ENCODE measurements around the gene NTRK3. TPM values are rescaled to one million over a fixed set of nuclear protein-coding genes. Genes with fewer than 3 reads are reported as not detected.

Gene NTRK3
- total RNA-seq, 4 donors from 2014 or later, result 0.94 to 3.2 (median 1.8) TPM

DNA sequence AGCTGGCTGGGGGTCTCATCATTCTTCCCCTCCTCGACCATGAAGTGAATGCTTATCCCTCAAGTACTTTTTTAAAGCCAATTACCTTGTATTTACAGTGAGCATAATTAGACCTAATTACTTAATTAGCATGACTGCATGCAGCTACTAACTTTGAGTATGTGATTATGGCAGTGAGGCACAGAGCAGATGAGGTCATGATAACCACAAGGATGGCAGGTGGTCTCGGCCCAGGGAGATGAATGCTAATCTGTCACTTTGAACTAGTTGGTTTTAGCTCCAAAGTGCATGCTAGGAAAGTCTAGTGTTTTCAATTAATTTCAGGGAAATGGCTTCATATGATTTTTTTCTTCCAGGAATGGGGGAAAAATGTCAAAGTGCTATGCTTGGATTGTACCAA lies 233.8 kb downstream of the NTRK3 start:
- H3K4me1 ChIP-seq, result no peaks in the 10 kb centered on the region
- H3K4me3 ChIP-seq (replicated peaks in 1 of 3), result no peak overlapping the region
- no peak overlapping the region for H3K27ac ChIP-seq
- DNase-seq, result no peak
- 61 to 71% methylated on average over 2 of the region's 2 CpGs for WGBS, 2 donors
- H3K27me3 ChIP-seq, result no peaks in the 10 kb centered on the region
- intact Hi-C loops (cut with DNase I), result loop anchor here (10.0 kb wide), 1 partner anchor 48 kb away; no protein-coding TSS in a partner anchor
- H3K36me3 ChIP-seq, result no peaks in the 10 kb centered on the region
- H3K9me3 ChIP-seq, result no peaks in the 10 kb centered on the region
- no peak for TF ChIP-seq POLR2A (IDR thresholded peaks at IDR 0.05)
- TF ChIP-seq, protein P1, sequence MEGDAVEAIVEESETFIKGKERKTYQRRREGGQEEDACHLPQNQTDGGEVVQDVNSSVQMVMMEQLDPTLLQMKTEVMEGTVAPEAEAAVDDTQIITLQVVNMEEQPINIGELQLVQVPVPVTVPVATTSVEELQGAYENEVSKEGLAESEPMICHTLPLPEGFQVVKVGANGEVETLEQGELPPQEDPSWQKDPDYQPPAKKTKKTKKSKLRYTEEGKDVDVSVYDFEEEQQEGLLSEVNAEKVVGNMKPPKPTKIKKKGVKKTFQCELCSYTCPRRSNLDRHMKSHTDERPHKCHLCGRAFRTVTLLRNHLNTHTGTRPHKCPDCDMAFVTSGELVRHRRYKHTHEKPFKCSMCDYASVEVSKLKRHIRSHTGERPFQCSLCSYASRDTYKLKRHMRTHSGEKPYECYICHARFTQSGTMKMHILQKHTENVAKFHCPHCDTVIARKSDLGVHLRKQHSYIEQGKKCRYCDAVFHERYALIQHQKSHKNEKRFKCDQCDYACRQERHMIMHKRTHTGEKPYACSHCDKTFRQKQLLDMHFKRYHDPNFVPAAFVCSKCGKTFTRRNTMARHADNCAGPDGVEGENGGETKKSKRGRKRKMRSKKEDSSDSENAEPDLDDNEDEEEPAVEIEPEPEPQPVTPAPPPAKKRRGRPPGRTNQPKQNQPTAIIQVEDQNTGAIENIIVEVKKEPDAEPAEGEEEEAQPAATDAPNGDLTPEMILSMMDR (IDR thresholded peaks at IDR 0.05), result no peak

DNA sequence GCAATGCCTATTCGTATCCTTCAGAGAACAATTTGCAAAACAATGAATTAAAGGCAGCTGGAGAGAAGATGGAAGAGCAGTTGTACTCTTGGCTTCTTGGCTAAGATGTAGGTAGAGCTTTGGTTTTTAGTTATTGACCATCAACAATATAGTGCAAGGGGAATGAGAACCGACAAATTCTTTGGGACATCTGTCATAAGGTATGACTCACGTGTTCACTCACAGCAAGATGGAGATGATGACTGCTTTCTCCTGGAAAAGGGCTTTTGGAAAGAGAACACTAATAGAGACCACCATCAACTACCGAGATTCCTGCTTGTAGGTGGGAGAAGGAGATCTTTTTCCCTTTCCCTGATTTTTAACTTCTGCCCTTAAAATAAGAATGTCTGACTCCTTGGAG lies 234.9 kb downstream of the NTRK3 start:
- TF ChIP-seq, protein P1 (IDR thresholded peaks at IDR 0.05), result no peak
- TF ChIP-seq POLR2A (IDR thresholded peaks at IDR 0.05), result no peak
- 95 to 97% methylated on average over 4 of the region's 4 CpGs for WGBS, 2 donors
- Histone ChIP-seq H3K27me3 (no peaks in the 10 kb centered on the region), H3K36me3 (no peaks in the 10 kb centered on the region), H3K4me1 (no peaks in the 10 kb centered on the region), H3K9me3 (no peaks in the 10 kb centered on the region), H3K4me3 (replicated peaks in 1 of 3) (no peak overlapping the region), H3K27ac (no peak overlapping the region)
- intact Hi-C loops (cut with DNase I), result loop anchor here (10.0 kb wide), 1 partner anchor 47 kb away; no protein-coding TSS in a partner anchor
- DNase-seq, result no peak

DNA sequence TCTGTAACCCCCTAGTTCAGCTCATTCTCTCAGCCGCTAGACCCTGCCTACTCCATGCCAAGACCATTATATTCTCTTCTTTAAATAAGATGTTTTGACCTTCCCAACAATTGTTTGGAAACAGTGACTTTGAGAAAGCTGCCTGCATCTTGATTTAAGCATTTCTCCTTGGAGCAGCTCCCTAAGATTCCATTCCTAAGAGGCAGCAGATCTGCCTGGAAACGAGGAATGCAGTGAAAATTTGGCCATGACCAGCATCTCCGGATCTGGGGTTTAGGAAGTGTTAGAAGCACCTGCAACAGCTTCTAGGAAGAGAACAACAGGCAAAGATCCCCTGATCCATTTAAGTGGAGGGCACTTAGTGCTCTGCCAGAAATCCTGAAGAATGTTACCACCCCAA lies 235.7 kb downstream of the NTRK3 start:
- Histone ChIP-seq H3K4me1 (no peaks in the 10 kb centered on the region), H3K27me3 (no peaks in the 10 kb centered on the region), H3K27ac (no peak overlapping the region), H3K4me3 (replicated peaks in 1 of 3) (no peak overlapping the region), H3K9me3 (no peaks in the 10 kb centered on the region), H3K36me3 (no peaks in the 10 kb centered on the region)
- WGBS, 2 donors, result 64 to 69% methylated on average over 3 of the region's 3 CpGs
- TF ChIP-seq, protein P1 (IDR thresholded peaks at IDR 0.05), result no peak
- no peak for TF ChIP-seq POLR2A (IDR thresholded peaks at IDR 0.05)
- intact Hi-C loops (cut with DNase I), result loop anchor here (10.0 kb wide), 1 partner anchor 46 kb away; no protein-coding TSS in a partner anchor
- DNase-seq, result no peak

DNA sequence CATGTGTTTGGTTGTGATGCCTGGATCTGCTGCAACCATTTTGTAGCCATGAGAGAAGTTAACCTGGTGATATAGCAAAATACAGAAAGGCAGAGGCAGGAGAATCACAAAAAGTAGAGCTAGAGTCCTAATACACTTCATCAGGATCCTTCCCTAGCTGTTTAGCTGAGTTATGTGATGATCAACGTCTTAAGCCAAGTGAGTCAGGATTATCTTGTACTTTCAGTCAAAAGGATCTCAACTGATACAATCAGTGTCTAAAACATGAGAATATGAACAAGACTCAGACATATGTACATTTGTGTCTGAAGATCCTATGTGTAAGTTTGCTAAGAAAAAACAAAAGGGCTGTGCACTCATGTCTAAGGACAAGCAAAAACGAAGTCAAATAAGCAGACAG lies 236.9 kb downstream of the NTRK3 start:
- intact Hi-C loops (cut with DNase I), result loop anchor here (10.0 kb wide), 1 partner anchor 45 kb away; no protein-coding TSS in a partner anchor

More for the DNA sequence above, 236.9 kb downstream of the NTRK3 start:
- WGBS, 2 donors, result 78 to 80% methylated on average over 2 of the region's 2 CpGs
- no peaks in the 10 kb centered on the region for H3K4me1 ChIP-seq
- no peaks in the 10 kb centered on the region for H3K27me3 ChIP-seq
- H3K36me3 ChIP-seq, result no peaks in the 10 kb centered on the region
- no peak overlapping the region for H3K27ac ChIP-seq
- no peaks in the 10 kb centered on the region for H3K9me3 ChIP-seq
- H3K4me3 ChIP-seq (replicated peaks in 1 of 3), result no peak overlapping the region
- no peak for DNase-seq
- TF ChIP-seq POLR2A (IDR thresholded peaks at IDR 0.05), result no peak
- TF ChIP-seq, protein P1 (IDR thresholded peaks at IDR 0.05), result no peak

Measured in thyroid gland (tissue), 4 donors.